Kidney epithelial cell (primary cell): Measurements from ENCODE around the gene NPB. TPM values are rescaled to one million over a fixed set of nuclear protein-coding genes. Genes with fewer than 3 reads are reported as not detected.
"Not testable (repeated sequence)": the region's sequence is repeated elsewhere in the genome, so short reads cannot be mapped to it uniquely, and the experiment has no call there.

Experiments
- DNase-seq: peaks from one replicate; pipeline ENCODE4 v3.0.0-alpha.2; 2010; ENCODE audit warnings: low read depth
- H3K27me3 ChIP-seq: 2 replicates; pipeline ENCODE4 v1.6.0; 2011; ENCODE audit warnings: low read length; ENCODE audit not compliant: control insufficient read depth, insufficient read depth
- H3K36me3 ChIP-seq: 2 replicates; pipeline ENCODE4 v1.5.1; 2011; ENCODE audit warnings: low read length; ENCODE audit not compliant: control insufficient read depth, insufficient read depth
- H3K4me3 ChIP-seq: 2 replicates; pipeline ENCODE4 v1.5.1; 2011; ENCODE audit warnings: low read depth, mild to moderate bottlenecking, control low read depth, low read length
- CTCF ChIP-seq: IDR thresholded peaks from 2 replicates; pipeline ENCODE4 v1.5.1; 2011; ENCODE audit warnings: mild to moderate bottlenecking, moderate library complexity, low read length, control low read depth, inconsistent platforms; ENCODE audit not compliant: insufficient read depth, poor library complexity, severe bottlenecking
- total RNA-seq: library from RNA; depleted of rRNA; stranded (reverse); fragments of >200 nt; gene quantifications from 2 replicates; pipeline ENCODE4 v1.2.3, GENCODE V29; 2015

The NPB gene
- total RNA-seq, 1 donor from 2014 or later: 1.9 TPM

DNA sequence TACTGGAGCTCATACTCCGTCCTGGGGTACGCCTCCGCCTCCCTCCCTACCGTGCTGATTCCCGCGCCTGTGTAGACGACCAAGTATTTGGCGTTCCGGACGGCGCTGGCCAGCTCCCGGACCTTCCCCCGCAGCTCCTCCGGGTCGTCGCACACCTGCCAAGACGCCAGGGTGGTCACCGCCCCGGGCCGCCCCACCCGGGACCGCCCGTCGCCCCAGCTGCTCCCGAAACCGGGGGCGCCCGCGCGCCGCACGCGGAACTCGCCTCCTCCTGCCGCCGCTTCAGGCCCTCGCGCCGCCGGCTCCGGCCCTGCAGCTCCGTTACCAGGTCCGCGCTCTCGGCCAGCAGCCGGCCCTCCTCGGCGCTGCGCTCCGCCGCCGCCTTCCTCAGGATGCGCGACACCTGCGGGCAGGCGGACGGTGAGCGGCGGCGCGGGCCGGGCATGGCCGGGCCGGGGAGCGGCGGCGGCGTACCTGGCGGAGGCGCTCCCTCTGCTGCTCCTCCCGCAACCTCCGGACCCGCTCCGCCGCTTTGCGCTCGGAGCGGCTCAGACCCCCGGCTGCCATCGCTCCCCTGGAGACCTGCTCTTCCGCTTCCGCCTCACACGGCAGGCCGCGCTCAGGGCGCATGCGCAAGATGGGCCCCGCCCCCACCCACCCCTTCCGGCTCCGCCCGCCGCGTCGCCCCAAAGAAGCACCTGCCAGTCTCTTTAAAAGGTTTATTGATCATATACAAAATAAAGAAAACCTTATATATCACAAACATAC lies 15.7 kb downstream of the NPB start, which contains the start of gene SIRT7:
SIRT7 (minus strand) TSS at position 612 of the 768 bp plus-strand sequence; CDS start at position 567, 45 bp downstream.
- Histone ChIP-seq H3K4me3 (peak within 1 kb of the TSS; percentile 71), H3K36me3 (peaks cover 7% of the 10 kb centered on the region), H3K27me3 (no peaks in the 10 kb centered on the region)
- DNase-seq: no peak
- TF ChIP-seq CTCF: no peak

DNA sequence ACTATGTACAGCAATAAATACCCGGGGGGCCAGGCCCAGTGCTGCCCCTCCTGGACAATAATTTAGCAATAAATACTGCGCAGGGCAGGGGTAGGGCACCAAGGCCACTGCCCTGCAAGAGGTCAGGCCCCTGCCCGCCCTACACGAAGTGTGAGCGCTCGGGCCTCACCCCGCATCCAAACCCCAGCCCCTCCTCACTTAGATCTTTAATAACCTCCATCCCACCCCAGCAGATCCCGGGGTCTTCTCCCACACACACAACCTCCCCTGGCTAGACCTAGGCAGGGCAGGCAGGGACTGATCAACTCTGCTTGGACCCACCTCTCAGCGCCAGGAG lies 16.3 kb downstream of the NPB start:
- not testable (repeated sequence) for H3K4me3 ChIP-seq, DNase-seq, H3K27me3 ChIP-seq, H3K36me3 ChIP-seq

DNA sequence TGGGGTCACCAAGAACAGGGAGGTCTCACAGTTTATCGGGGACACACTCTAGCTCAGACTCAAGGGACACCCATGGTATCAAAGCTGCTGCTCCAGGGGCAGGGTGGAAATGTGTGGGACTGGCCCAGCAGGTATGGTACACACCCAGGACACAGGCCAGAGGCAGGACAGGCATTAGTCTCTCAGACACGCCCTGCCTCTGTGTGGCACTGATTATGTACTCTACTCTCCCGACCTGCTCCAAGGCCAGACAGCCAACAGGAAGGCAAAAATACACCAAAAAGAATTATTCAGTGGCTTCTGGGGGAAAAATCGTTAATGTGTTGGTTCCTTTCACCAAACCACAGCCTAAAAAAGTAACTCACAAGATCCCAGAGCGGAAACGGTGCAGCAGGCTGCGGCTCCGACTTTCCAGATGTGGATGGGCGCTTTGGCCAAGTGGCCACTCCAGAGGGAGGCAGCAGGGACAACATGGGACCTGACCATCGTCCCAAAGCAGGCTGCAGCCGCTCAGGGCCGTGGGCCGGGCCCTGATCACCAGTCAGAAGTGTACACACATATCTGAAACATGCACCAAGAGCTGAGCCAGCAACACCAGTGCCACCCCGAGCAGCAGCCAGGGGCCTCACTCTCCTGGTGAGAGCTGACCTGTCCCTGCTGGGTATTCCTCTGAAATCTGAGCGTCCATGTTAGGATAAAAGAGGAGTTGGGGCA lies 17.0 kb downstream of the NPB start:
- H3K27me3 ChIP-seq: no peaks in the 10 kb centered on the region
- peaks cover 6% of the 10 kb centered on the region for H3K36me3 ChIP-seq
- no peak overlapping the region for H3K4me3 ChIP-seq
- DNase-seq: no peak
- TF ChIP-seq CTCF: no peak

DNA sequence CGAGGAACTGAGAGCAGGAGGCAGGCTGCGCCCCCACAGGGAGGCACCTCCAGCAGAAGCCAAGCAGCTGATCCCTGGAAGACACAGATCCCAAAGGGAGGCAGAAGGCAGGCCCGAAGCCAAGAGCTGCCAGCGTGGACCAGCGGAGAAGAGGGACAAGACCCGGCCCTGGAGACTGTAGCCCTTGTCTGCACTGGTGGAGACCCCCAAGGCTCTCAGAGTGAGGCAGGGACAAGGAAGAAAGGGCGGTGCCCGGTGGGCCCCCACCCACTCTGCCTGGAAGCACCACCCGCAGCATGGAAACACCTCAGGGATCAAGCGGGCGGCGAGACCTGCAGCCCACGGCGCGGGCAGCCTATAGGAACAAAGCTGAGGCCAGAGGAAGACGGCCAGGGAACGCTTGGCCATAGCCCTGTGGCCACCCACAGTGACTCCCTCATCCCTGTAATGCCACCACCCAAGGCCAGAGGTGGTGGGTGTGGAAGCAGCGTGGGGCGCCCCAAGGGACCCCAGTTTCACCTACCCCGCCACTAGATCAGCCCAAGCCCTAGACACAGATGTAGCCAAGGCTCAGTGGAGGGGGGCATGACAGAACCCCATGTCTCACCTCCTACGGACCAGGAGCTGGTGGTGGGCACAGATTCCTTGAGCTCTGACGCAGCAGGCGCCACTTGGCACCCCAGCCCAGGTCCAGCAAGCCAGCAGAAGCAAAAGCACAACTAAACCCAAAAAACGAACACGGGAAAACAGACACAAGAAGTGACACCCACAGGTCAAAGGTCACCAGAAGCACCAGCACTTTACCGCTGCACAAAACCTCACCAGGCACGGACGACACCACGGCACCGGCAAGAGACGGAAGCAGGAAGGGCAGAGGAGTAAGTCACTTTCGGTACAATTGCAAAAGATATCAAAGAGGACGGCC lies 18.8 kb downstream of the NPB start:
- Histone ChIP-seq H3K36me3 (peaks cover 1% of the 10 kb centered on the region), H3K27me3 (no peaks in the 10 kb centered on the region), H3K4me3 (no peak overlapping the region)
- TF ChIP-seq CTCF: no peak
- no peak for DNase-seq

GRCh38 chr17:81921537-81921862 lies 19.5 kb downstream of the NPB start:
- DNase-seq: no peak
- H3K4me3 ChIP-seq: no peak overlapping the region
- no peaks in the 10 kb centered on the region for H3K27me3 ChIP-seq
- H3K36me3 ChIP-seq: peaks cover 1% of the 10 kb centered on the region
- no peak for TF ChIP-seq CTCF

- no peak for TF ChIP-seq CTCF
- Histone ChIP-seq H3K36me3 (peaks cover 1% of the 10 kb centered on the region), H3K27me3 (no peaks in the 10 kb centered on the region), H3K4me3 (no peak overlapping the region)
- DNase-seq: no peak
These were observed 20.0 kb downstream of the NPB start for GRCh38 chr17:81921996-81922565.
